GM20000 (cell line): ENCODE data around the gene IRF8.
A peak's percentile ranks its signal among the peaks of the same experiment; 100 is the strongest.

Source experiments
- DNase-seq: peaks from one replicate; pipeline ENCODE4 v3.0.0; 2012; ENCODE audit warnings: low spot score
- CTCF ChIP-seq: IDR thresholded peaks from 2 replicates; pipeline ENCODE4 v1.5.1; 2012; ENCODE audit warnings: mild to moderate bottlenecking, control low read depth; ENCODE audit errors: extremely low read depth, missing control alignments

Gene IRF8

GRCh38 chr16:85948138-85948509 is 49.2 kb downstream of the IRF8 start:
- no peak for TF ChIP-seq CTCF
- DNase-seq: no peak

- peak; percentile 44 for DNase-seq
- no peak for TF ChIP-seq CTCF
Observed at GRCh38 chr16:85948616-85949265, 49.8 kb downstream of the IRF8 start.

GRCh38 chr16:85950136-85950918 is 51.4 kb downstream of the IRF8 start:
- no peak for TF ChIP-seq CTCF
- no peak for DNase-seq

- no peak for DNase-seq
- no peak for TF ChIP-seq CTCF
Observed at GRCh38 chr16:85952197-85952596, 53.2 kb downstream of the IRF8 start.

- TF ChIP-seq CTCF: no peak
- DNase-seq: no peak
Observed at GRCh38 chr16:85952811-85953210, 53.8 kb downstream of the IRF8 start.

GRCh38 chr16:85954927-85955519 is 56.1 kb downstream of the IRF8 start:
- no peak for TF ChIP-seq CTCF
- no peak for DNase-seq

- DNase-seq: peak; percentile 53
- TF ChIP-seq CTCF: no peak
Observed at GRCh38 chr16:85955566-85955965, 56.6 kb downstream of the IRF8 start.
